Measurements from ENCODE around the gene MRO.

GRCh38 chr18:50753311-50753710, 66.5 kb downstream of the MRO start:
- TF ChIP-seq CTBP2 (IDR thresholded peaks at IDR 0.05; ENCODE audit: borderline replicate concordance, insufficient read depth, insufficient read length, low read length) = no peak
- no peak for TF ChIP-seq HDAC2 (IDR thresholded peaks at IDR 0.05; ENCODE audit: borderline replicate concordance in 1 of 2, low read depth in 2 of 2, low read length in 2 of 2)
- TF ChIP-seq GABPA (IDR thresholded peaks at IDR 0.05; ENCODE audit: borderline replicate concordance, insufficient read depth, low read length) = no peak
- no peak for TF ChIP-seq ZNF274 (IDR thresholded peaks at IDR 0.05; ENCODE audit: borderline replicate concordance, extremely low read depth, low read length)
- no peak for TF ChIP-seq POLR2AphosphoS5 (IDR thresholded peaks at IDR 0.05; ENCODE audit: low read depth, low read length)
- TF ChIP-seq JUN (IDR thresholded peaks at IDR 0.05; ENCODE audit: low read depth, low read length) = no peak
- no peak for TF ChIP-seq CTCF (IDR thresholded peaks at IDR 0.05; ENCODE audit: control extremely low read depth in 1 of 3, insufficient read depth in 1 of 3, low read depth in 1 of 3, low read length in 3 of 3)
